Subcutaneous adipose tissue (tissue), 4 donors: ENCODE data around the gene MFF. TPM values are rescaled to one million over a fixed set of nuclear protein-coding genes. Genes with fewer than 3 reads are reported as not detected.

Experiments
- CTCF ChIP-seq: fragments of 450-650 bp; IDR thresholded peaks from one replicate; pipeline ENCODE4 v1.5.1; 2016; ENCODE audit warnings: low read depth, mild to moderate bottlenecking, control low read depth, antibody characterized with exemption, moderate library complexity
- total RNA-seq, 4 donors: library from RNA; depleted of rRNA; stranded (reverse); fragments of >200 nt; gene quantifications; one replicate each; pipeline ENCODE4 v1.1.0, GENCODE V29; 2016

Gene MFF
- total RNA-seq = 100 to 1,000 TPM in 2 of 4 donors, 10 to 100 TPM in 2; 90.9 to 135 (median 98.8) TPM

GRCh38 chr2:227324995-227325838 lies at the start of gene MFF:
TSS of gene MFF (plus strand) at chr2:227325251. CDS start at chr2:227330666, 5,415 bp downstream.
- TF ChIP-seq CTCF = no peak

- TF ChIP-seq CTCF = no peak
These were observed 44.2 kb upstream of the MFF start for GRCh38 chr2:227280895-227281294.

- no peak for TF ChIP-seq CTCF
These were observed 39.3 kb upstream of the MFF start for GRCh38 chr2:227285741-227286236.

GRCh38 chr2:227287771-227288170 lies 37.3 kb upstream of the MFF start:
- TF ChIP-seq CTCF = no peak

- TF ChIP-seq CTCF = no peak
These were observed 32.7 kb upstream of the MFF start for GRCh38 chr2:227292314-227292713.

GRCh38 chr2:227293531-227293930 lies 31.5 kb upstream of the MFF start:
- TF ChIP-seq CTCF = no peak

GRCh38 chr2:227295806-227296205 lies 29.2 kb upstream of the MFF start:
- TF ChIP-seq CTCF = no peak
